Gastroesophageal sphincter (tissue), 3 donors: Measurements from ENCODE around the gene C6orf47.

Experiments used
- CTCF ChIP-seq, 4 experiments: fragments of 200-600 bp in 2 of 4; fragments of 450-650 bp in 2 of 4; sonication (generic) in 1 of 4; IDR thresholded peaks; one replicate each; pipeline ENCODE4 v1.5.1; 2017 to 2019; ENCODE audit warnings: antibody characterized with exemption in 4 of 4, mild to moderate bottlenecking in 2 of 4, moderate library complexity in 2 of 4
- POLR2A ChIP-seq, 2 donors: fragments of 450-650 bp; IDR thresholded peaks; one replicate each; pipeline ENCODE4 v1.6.1; 2017; ENCODE audit warnings: antibody characterized with exemption in 2 of 2, mild to moderate bottlenecking in 2 of 2, moderate library complexity in 1 of 2

- TF ChIP-seq CTCF (IDR thresholded peaks at IDR 0.05) (no peak), POLR2A (IDR thresholded peaks at IDR 0.05) (no peak)
Measured at GRCh38 chr6:31661262-31662123, 915 bp upstream of the C6orf47 start.
